A673 (cell line): ENCODE data around the gene GPR78. TPM values are rescaled to one million over a fixed set of nuclear protein-coding genes. Genes with fewer than 3 reads are reported as not detected.
"Not testable (repeated sequence)": the region's sequence is repeated elsewhere in the genome, so short reads cannot be mapped to it uniquely, and the experiment has no call there.

Source experiments
- BruUV-seq: library from RNA; stranded (reverse); fragments of 400-500 nt; replicated peaks from 2 replicates; lab custom pipeline; 2021; lab: Mats Ljungman, UMichigan
- CTCF ChIA-PET: fragments of 300-600 bp; sonication (Branson Sonifier 250); formaldehyde crosslinking; loops from one replicate; lab custom pipeline; 2022; ENCODE audit warnings: antibody characterized with exemption; lab: Charles Lee
- POLR2A ChIA-PET: fragments of 300-600 bp; sonication (Branson Sonifier 250); formaldehyde crosslinking; loops from one replicate; lab custom pipeline; 2022; ENCODE audit warnings: antibody characterized with exemption; ENCODE audit not compliant: low non-redundant PET; lab: Charles Lee
- DNase-seq: peaks from one replicate; pipeline ENCODE4 v3.0.0-alpha.2; 2015; ENCODE audit warnings: low spot score
- H3K27ac ChIP-seq: fragments of 200-600 bp; sonication (generic); 2 replicates; pipeline ENCODE4 v1.5.1; 2016; ENCODE audit warnings: mixed run types, low read depth, mild to moderate bottlenecking, mixed read lengths, antibody characterized with exemption, low read length; ENCODE audit not compliant: poor library complexity, severe bottlenecking
- H3K27me3 ChIP-seq: fragments of 200-600 bp; sonication (generic); replicated peaks from 2 replicates; pipeline ENCODE4 v1.6.1; 2017; ENCODE audit warnings: mixed run types, low read depth, mild to moderate bottlenecking, mixed read lengths, antibody characterized with exemption, low read length; ENCODE audit not compliant: insufficient read depth, poor library complexity
- H3K36me3 ChIP-seq: fragments of 200-600 bp; sonication (generic); 2 replicates; pipeline ENCODE4 v1.6.1; 2016; ENCODE audit warnings: mixed run types, mild to moderate bottlenecking, mixed read lengths, antibody characterized with exemption, low read length; ENCODE audit not compliant: insufficient read depth, poor library complexity, severe bottlenecking
- H3K4me1 ChIP-seq: fragments of 200-600 bp; sonication (generic); 2 replicates; pipeline ENCODE4 v1.6.1; 2017; ENCODE audit warnings: mixed run types, mild to moderate bottlenecking, mixed read lengths, antibody characterized with exemption, low read length; ENCODE audit not compliant: insufficient read depth, poor library complexity, severe bottlenecking
- H3K4me3 ChIP-seq: fragments of 200-600 bp; sonication (generic); 2 replicates; pipeline ENCODE4 v1.5.1; 2016; ENCODE audit warnings: low read depth, mixed run types, mild to moderate bottlenecking, mixed read lengths, low read length; ENCODE audit not compliant: poor library complexity, severe bottlenecking
- H3K9me3 ChIP-seq: fragments of 200-600 bp; sonication (generic); 2 replicates; pipeline ENCODE4 v1.6.1; 2016; ENCODE audit warnings: mixed run types, low read depth, mild to moderate bottlenecking, mixed read lengths, antibody characterized with exemption, low read length; ENCODE audit not compliant: poor library complexity, severe bottlenecking
- intact Hi-C: fragments of 100-400 bp; cut with micrococcal nuclease; formaldehyde crosslinking; loops from one replicate; pipeline ENCODE4 v1.10.0; 2022; ENCODE audit not compliant: unreplicated experiment
- total RNA-seq: library from RNA; stranded (reverse); gene quantifications from 2 replicates; pipeline ENCODE4 v1.2.3, GENCODE V29; 2021

GPR78 gene
- total RNA-seq, 1 experiment from 2014 or later = not detected

DNA sequence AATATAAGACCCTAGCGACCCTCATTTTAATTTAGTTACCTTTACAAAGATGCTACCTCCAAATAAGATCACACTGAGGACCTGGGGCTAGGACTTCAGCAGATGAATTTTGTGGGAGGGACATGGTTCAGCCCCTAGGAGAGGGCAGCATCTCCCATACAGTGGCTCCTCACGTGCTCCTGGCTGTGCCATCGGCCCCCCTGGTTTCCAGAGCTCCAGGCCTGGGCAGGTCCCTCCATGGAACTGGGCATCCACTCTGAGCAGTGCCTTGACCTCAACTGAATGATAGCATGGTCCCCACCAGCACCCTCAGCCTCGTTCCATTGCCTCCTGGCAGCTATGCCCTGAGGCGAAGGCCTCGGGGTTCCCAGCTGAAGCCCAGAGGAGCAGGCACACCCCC is 51.7 kb downstream of the GPR78 start:
- intact Hi-C loops, H3K9me3 ChIP-seq, H3K4me1 ChIP-seq, DNase-seq, H3K27ac ChIP-seq, POLR2A ChIA-PET, H3K4me3 ChIP-seq, CTCF ChIA-PET, BruUV-seq, H3K27me3 ChIP-seq, H3K36me3 ChIP-seq: not testable (repeated sequence)

DNA sequence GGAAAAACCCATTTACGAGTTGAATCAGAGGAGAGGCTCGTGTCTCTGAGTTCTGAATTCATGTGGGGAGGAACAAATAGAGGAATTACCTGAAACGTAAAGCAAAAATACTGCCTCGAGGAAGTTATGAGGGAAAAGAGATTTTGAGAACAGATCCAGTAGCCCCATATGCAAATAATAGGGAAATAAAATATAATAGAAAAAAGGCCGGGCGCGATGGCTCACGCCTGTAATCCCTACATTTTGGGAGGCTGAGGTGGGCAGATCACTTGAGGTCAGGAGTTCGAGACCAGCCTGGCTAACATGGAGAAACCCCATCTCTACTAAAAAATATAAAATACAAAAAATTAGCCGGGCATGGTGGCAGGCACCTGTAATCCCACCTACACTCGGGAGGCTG is 54.6 kb downstream of the GPR78 start:
- POLR2A ChIA-PET, intact Hi-C loops, H3K36me3 ChIP-seq, H3K4me3 ChIP-seq, CTCF ChIA-PET, H3K27ac ChIP-seq, H3K9me3 ChIP-seq, DNase-seq, BruUV-seq, H3K4me1 ChIP-seq: not testable (repeated sequence)
- peaks cover 11% of the 10 kb centered on the region for H3K27me3 ChIP-seq

DNA sequence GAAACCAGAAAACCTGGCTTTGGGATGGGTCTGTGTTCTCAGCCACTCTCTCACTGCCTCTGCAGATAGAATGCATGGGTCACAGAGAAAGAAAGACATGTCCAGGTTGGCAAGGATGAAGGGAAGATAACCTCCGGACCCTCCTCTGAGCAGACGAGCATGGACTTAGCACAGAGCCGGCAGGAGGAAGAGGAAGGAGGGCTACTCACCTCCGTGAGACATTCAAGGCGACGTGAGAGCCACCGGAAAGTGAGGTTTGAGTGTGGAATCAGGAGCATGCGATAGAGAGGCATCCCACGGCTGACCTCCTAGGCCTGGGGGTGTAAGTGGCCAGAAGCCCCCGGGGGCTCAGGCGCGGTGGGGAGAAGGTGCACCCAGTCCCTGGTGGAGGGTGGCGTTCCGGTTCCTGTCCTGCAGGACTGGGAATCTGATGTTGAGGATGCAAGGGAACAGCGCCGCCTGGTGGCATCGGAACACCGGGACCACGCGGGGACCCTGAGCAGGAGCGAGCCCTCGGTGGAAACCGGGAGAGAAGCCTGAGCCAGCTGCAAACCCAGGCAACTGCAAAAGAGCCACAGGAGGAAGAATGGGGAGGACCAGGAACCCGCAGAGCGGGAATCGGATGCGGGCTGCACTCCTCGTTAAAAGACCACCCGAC is 55.8 kb downstream of the GPR78 start:
- H3K9me3 ChIP-seq, H3K27ac ChIP-seq, H3K36me3 ChIP-seq, H3K4me1 ChIP-seq, H3K4me3 ChIP-seq, POLR2A ChIA-PET, CTCF ChIA-PET, DNase-seq, BruUV-seq, intact Hi-C loops: not testable (repeated sequence)
- peaks cover 11% of the 10 kb centered on the region for H3K27me3 ChIP-seq

Other genes with a start within 250 kb of the GPR78 start
- 14.3 and 18.9 TPM in 2 replicates for gene ACOX3, start 139.7 kb upstream of the GPR78 start, total RNA-seq
- gene TRMT44, start 139.6 kb upstream of the GPR78 start, total RNA-seq = 22.4 and 22.9 TPM in 2 replicates
- gene CPZ, start 12.4 kb downstream of the GPR78 start, total RNA-seq = 0.28 and 0.34 TPM in 2 replicates